Skeletal muscle cell (primary cell): ENCODE data around the gene OSBP2.

Source experiments
- DNase-seq: peaks from one replicate; pipeline ENCODE4 v3.0.0-alpha.2; 2010; ENCODE audit warnings: low read depth
- H3K4me3 ChIP-seq: 2 replicates; pipeline ENCODE4 v1.5.1; 2011; ENCODE audit warnings: low read depth, mild to moderate bottlenecking, control low read depth, low read length, moderate library complexity

The OSBP2 gene

GRCh38 chr22:30860176-30861105, 165.8 kb downstream of the OSBP2 start:
- DNase-seq: no peak

GRCh38 chr22:30861131-30861530, 166.5 kb downstream of the OSBP2 start:
- DNase-seq: no peak
- no peak overlapping the region for H3K4me3 ChIP-seq

More at GRCh38 chr22:30860176-30861105, 165.8 kb downstream of the OSBP2 start:
- no peak overlapping the region for H3K4me3 ChIP-seq

GRCh38 chr22:30861688-30862552, 167.2 kb downstream of the OSBP2 start:
- no peak overlapping the region for H3K4me3 ChIP-seq
- no peak for DNase-seq

GRCh38 chr22:30863081-30863833, 168.6 kb downstream of the OSBP2 start:
- no peak for DNase-seq
- H3K4me3 ChIP-seq: no peak overlapping the region

- DNase-seq: no peak
- no peak overlapping the region for H3K4me3 ChIP-seq
These were observed 170.1 kb downstream of the OSBP2 start for GRCh38 chr22:30864441-30865420.

GRCh38 chr22:30865656-30866055, 171.0 kb downstream of the OSBP2 start:
- H3K4me3 ChIP-seq: no peak overlapping the region
- no peak for DNase-seq

GRCh38 chr22:30866216-30866615, 171.5 kb downstream of the OSBP2 start:
- no peak overlapping the region for H3K4me3 ChIP-seq
- no peak for DNase-seq

- DNase-seq: no peak
- H3K4me3 ChIP-seq: no peak overlapping the region
These were observed 172.2 kb downstream of the OSBP2 start for GRCh38 chr22:30866811-30867271.

- no peak overlapping the region for H3K4me3 ChIP-seq
- DNase-seq: no peak
These were observed 173.3 kb downstream of the OSBP2 start for GRCh38 chr22:30867746-30868662.

GRCh38 chr22:30868663-30869385, 174.2 kb downstream of the OSBP2 start:
- H3K4me3 ChIP-seq: no peak overlapping the region
- DNase-seq: peak; percentile 47

- no peak overlapping the region for H3K4me3 ChIP-seq
- DNase-seq: no peak
These were observed 175.2 kb downstream of the OSBP2 start for GRCh38 chr22:30869667-30870395.

GRCh38 chr22:30870451-30871345, 176.0 kb downstream of the OSBP2 start:
- no peak overlapping the region for H3K4me3 ChIP-seq
- no peak for DNase-seq

GRCh38 chr22:30871391-30872284, 177.0 kb downstream of the OSBP2 start:
- DNase-seq: no peak
- no peak overlapping the region for H3K4me3 ChIP-seq

- H3K4me3 ChIP-seq: no peak overlapping the region
- no peak for DNase-seq
These were observed 177.8 kb downstream of the OSBP2 start for GRCh38 chr22:30872285-30873041.
